Neural cell (in vitro differentiated cells): ENCODE measurements around the gene PDIA6. TPM values are rescaled to one million over a fixed set of nuclear protein-coding genes. Genes with fewer than 3 reads are reported as not detected.

Source experiments
- H2AFZ ChIP-seq: fragments of 200-600, 300-800 bp; sonication (generic), shearing (Covaris generic); 2 replicates; pipeline ENCODE4 v1.6.0; 2014; ENCODE audit warnings: low read depth, mild to moderate bottlenecking, antibody characterized with exemption, low read length, moderate library complexity
- H3F3A ChIP-seq: fragments of 200-600 bp; shearing (Covaris generic); 2 replicates; pipeline ENCODE4 v1.6.1; 2016; ENCODE audit warnings: mild to moderate bottlenecking, moderate library complexity, mixed read lengths, antibody characterized with exemption, low read length; ENCODE audit not compliant: insufficient read depth, poor library complexity, severe bottlenecking
- H3K27ac ChIP-seq: fragments of 200-600, 300-800 bp; sonication (generic), shearing (Covaris generic); 2 replicates; pipeline ENCODE4 v1.5.1; 2014; ENCODE audit warnings: mild to moderate bottlenecking, low read length, moderate library complexity
- H3K27me3 ChIP-seq: fragments of 300-800, 200-600 bp; sonication (generic), shearing (Covaris generic); 2 replicates; pipeline ENCODE4 v1.6.0; 2014; ENCODE audit warnings: mild to moderate bottlenecking, low read depth, low read length, moderate library complexity; ENCODE audit not compliant: insufficient read depth
- H3K36me3 ChIP-seq: fragments of 300-800, 200-600 bp; sonication (generic), shearing (Covaris generic); 2 replicates; pipeline ENCODE4 v1.5.1; 2014; ENCODE audit warnings: mild to moderate bottlenecking, antibody characterized with exemption, low read length, moderate library complexity; ENCODE audit not compliant: insufficient read depth
- H3K4me2 ChIP-seq: fragments of 300-800, 200-600 bp; sonication (generic), shearing (Covaris generic); 2 replicates; pipeline ENCODE4 v1.6.0; 2014; ENCODE audit warnings: mild to moderate bottlenecking, low read length
- H3K4me3 ChIP-seq: fragments of 300-800, 200-600 bp; sonication (generic), shearing (Covaris generic); 2 replicates; pipeline ENCODE4 v1.5.1; 2014; ENCODE audit warnings: mild to moderate bottlenecking, low read length, moderate library complexity
- H3K79me2 ChIP-seq: fragments of 200-600 bp; shearing (Covaris generic); replicated peaks from 2 replicates; pipeline ENCODE4 v1.6.0; 2014; ENCODE audit warnings: mild to moderate bottlenecking, low read length, moderate library complexity; ENCODE audit not compliant: insufficient read depth
- H3K9ac ChIP-seq: fragments of 300-800, 200-600 bp; sonication (generic), shearing (Covaris generic); 2 replicates; pipeline ENCODE4 v1.6.1; 2016; ENCODE audit warnings: mild to moderate bottlenecking, low read length, mixed read lengths
- H3K9me2 ChIP-seq: fragments of 200-600 bp; shearing (Covaris generic); 2 replicates; pipeline ENCODE4 v1.6.1; 2016; ENCODE audit warnings: mild to moderate bottlenecking, low read length, mixed read lengths; ENCODE audit not compliant: insufficient read depth
- H3K9me3 ChIP-seq: fragments of 200-600, 300-800 bp; sonication (generic), shearing (Covaris generic); 2 replicates; pipeline ENCODE4 v1.6.1; 2016; ENCODE audit warnings: mild to moderate bottlenecking, mixed run types, low read length, moderate library complexity, mixed read lengths
- H4K20me1 ChIP-seq: fragments of 200-600 bp; shearing (Covaris generic); 2 replicates; pipeline ENCODE4 v1.6.1; 2016; ENCODE audit warnings: mild to moderate bottlenecking, mixed run types; ENCODE audit not compliant: insufficient read depth
- EP300 ChIP-seq: fragments of 450-650 bp; conservative IDR thresholded peaks from 2 replicates; pipeline ENCODE4 v1.6.1; 2014; ENCODE audit warnings: antibody characterized with exemption, mild to moderate bottlenecking, moderate library complexity; ENCODE audit not compliant: poor library complexity, severe bottlenecking
- EZH2 ChIP-seq: fragments of 200-600, 300-800 bp; shearing (Covaris generic), sonication (generic); IDR thresholded peaks from 2 replicates; pipeline ENCODE4 v1.6.1; 2014; ENCODE audit warnings: antibody characterized with exemption, low read length, borderline replicate concordance, mild to moderate bottlenecking; ENCODE audit not compliant: insufficient read depth, poor library complexity, severe bottlenecking
- MXI1 ChIP-seq: fragments of 450-650 bp; conservative IDR thresholded peaks from 2 replicates; pipeline ENCODE4 v1.6.1; 2014; ENCODE audit warnings: antibody characterized with exemption, mild to moderate bottlenecking; ENCODE audit not compliant: poor library complexity, severe bottlenecking
- POLR2AphosphoS5 ChIP-seq: IDR thresholded peaks from 2 replicates; pipeline ENCODE4 v1.6.1; 2012
- RAD21 ChIP-seq: fragments of 450-650 bp; conservative IDR thresholded peaks from 2 replicates; pipeline ENCODE4 v1.6.1; 2014; ENCODE audit warnings: antibody characterized with exemption, mild to moderate bottlenecking, moderate library complexity
- REST ChIP-seq: IDR thresholded peaks from 2 replicates; pipeline ENCODE4 v1.6.1; 2012; ENCODE audit warnings: borderline replicate concordance
- SMC3 ChIP-seq: fragments of 450-650 bp; conservative IDR thresholded peaks from 2 replicates; pipeline ENCODE4 v1.6.1; 2014; ENCODE audit warnings: antibody characterized with exemption, mild to moderate bottlenecking, moderate library complexity; ENCODE audit not compliant: poor library complexity
- TAF1 ChIP-seq: IDR thresholded peaks from 2 replicates; pipeline ENCODE4 v1.6.1; 2012; ENCODE audit warnings: low read depth
- polyA plus RNA-seq: library from polyadenylated mRNA; depleted of rRNA; stranded (reverse); fragments of >200 nt; gene quantifications from 2 replicates; pipeline ENCODE4 v1.2.3, GENCODE V29; 2014
- TF ChIP-seq, protein P1 (sequence below): fragments of 450-650 bp; IDR thresholded peaks from 2 replicates; pipeline ENCODE4 v1.5.1; 2014; ENCODE audit warnings: antibody characterized with exemption, mild to moderate bottlenecking, moderate library complexity; ENCODE audit not compliant: poor library complexity, severe bottlenecking

PDIA6 gene
- polyA plus RNA-seq, 1 donor from 2014 or later: 124 TPM

GRCh38 chr2:10829299-10829698 lies 16.7 kb upstream of the PDIA6 start:
- H3K27me3 ChIP-seq: no peaks in the 10 kb centered on the region
- no peaks in the 10 kb centered on the region for H3F3A ChIP-seq
- no peak overlapping the region for H3K4me2 ChIP-seq
- H3K9me2 ChIP-seq: no peaks in the 10 kb centered on the region
- H4K20me1 ChIP-seq: no peaks in the 10 kb centered on the region
- H3K4me3 ChIP-seq: no peak overlapping the region
- H3K9me3 ChIP-seq: no peaks in the 10 kb centered on the region
- no peaks in the 10 kb centered on the region for H3K36me3 ChIP-seq
- no peak overlapping the region for H2AFZ ChIP-seq
- H3K9ac ChIP-seq: no peak overlapping the region
- no peaks in the 10 kb centered on the region for H3K79me2 ChIP-seq
- no peak overlapping the region for H3K27ac ChIP-seq
- TF ChIP-seq EZH2 (no peak), MXI1 (no peak), SMC3 (no peak), POLR2AphosphoS5 (no peak), TAF1 (no peak), EP300 (no peak), RAD21 (no peak), REST (no peak)
- TF ChIP-seq, protein P1, sequence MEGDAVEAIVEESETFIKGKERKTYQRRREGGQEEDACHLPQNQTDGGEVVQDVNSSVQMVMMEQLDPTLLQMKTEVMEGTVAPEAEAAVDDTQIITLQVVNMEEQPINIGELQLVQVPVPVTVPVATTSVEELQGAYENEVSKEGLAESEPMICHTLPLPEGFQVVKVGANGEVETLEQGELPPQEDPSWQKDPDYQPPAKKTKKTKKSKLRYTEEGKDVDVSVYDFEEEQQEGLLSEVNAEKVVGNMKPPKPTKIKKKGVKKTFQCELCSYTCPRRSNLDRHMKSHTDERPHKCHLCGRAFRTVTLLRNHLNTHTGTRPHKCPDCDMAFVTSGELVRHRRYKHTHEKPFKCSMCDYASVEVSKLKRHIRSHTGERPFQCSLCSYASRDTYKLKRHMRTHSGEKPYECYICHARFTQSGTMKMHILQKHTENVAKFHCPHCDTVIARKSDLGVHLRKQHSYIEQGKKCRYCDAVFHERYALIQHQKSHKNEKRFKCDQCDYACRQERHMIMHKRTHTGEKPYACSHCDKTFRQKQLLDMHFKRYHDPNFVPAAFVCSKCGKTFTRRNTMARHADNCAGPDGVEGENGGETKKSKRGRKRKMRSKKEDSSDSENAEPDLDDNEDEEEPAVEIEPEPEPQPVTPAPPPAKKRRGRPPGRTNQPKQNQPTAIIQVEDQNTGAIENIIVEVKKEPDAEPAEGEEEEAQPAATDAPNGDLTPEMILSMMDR: no peak

DNA sequence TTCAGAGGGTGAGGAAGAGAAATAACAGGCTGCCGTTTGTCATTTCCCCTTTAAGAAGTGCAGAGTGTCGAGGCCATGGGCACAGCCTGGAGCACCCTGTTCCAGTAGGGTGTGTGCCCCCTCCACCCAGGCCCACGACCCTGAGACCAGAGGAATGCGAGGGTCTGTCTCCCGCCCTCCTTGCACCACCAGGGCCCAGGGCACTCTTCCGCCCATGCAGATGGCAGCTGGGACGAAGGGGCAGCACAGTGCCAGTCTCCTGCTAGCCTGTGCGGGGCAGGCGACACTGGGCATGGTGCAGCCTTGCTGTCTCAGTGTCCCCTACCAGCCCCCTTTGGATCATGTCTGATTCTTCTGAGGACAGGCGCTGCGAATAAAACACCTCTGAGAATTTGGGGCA lies 15.8 kb upstream of the PDIA6 start:
- Histone ChIP-seq H3K4me2 (no peak overlapping the region), H2AFZ (no peak overlapping the region), H3F3A (no peaks in the 10 kb centered on the region), H3K4me3 (no peak overlapping the region), H3K27me3 (no peaks in the 10 kb centered on the region), H3K9me2 (no peaks in the 10 kb centered on the region), H4K20me1 (no peaks in the 10 kb centered on the region), H3K9ac (no peak overlapping the region), H3K9me3 (no peaks in the 10 kb centered on the region), H3K79me2 (no peaks in the 10 kb centered on the region), H3K27ac (no peak overlapping the region), H3K36me3 (no peaks in the 10 kb centered on the region)
- TF ChIP-seq EP300: no peak
- no peak for TF ChIP-seq TAF1
- TF ChIP-seq, protein P1: no peak
